Neural crest cell (in vitro differentiated cells): Measurements from ENCODE around the gene OCRL. TPM values are rescaled to one million over a fixed set of nuclear protein-coding genes. Genes with fewer than 3 reads are reported as not detected.

ENCODE experiments used
- DNase-seq: peaks from one replicate; pipeline ENCODE4 v3.0.0; 2021; ENCODE audit warnings: low read depth, mixed read lengths, low spot score
- H3K27ac Mint-ChIP-seq: one replicate; pipeline ENCODE4 v1.8.0; 2021; ENCODE audit warnings: mild to moderate bottlenecking, mixed read lengths; ENCODE audit not compliant: unreplicated experiment
- H3K27me3 Mint-ChIP-seq: 2 replicates; pipeline ENCODE4 v1.8.0; 2021; ENCODE audit warnings: low read depth, mild to moderate bottlenecking, mixed read lengths
- H3K36me3 Mint-ChIP-seq: 2 replicates; pipeline ENCODE4 v1.8.0; 2021; ENCODE audit warnings: low read depth, mild to moderate bottlenecking, mixed read lengths
- H3K4me1 Mint-ChIP-seq: 2 replicates; pipeline ENCODE4 v1.8.0; 2021; ENCODE audit warnings: mixed read lengths
- H3K4me3 Mint-ChIP-seq: one replicate; pipeline ENCODE4 v1.8.0; 2021; ENCODE audit warnings: mild to moderate bottlenecking, mixed read lengths
- H3K9me3 Mint-ChIP-seq: 2 replicates; pipeline ENCODE4 v1.8.0; 2021; ENCODE audit warnings: mixed read lengths
- CTCF ChIP-seq: fragments of 200-600 bp; sonication (generic); conservative IDR thresholded peaks from 2 replicates; pipeline ENCODE4 v1.5.0; 2021; ENCODE audit warnings: antibody characterized with exemption, mild to moderate bottlenecking
- total RNA-seq: library from RNA; stranded (reverse); gene quantifications from 2 replicates; pipeline ENCODE4 v1.2.1, GENCODE V29; 2021

Gene OCRL
- total RNA-seq, 1 donor from 2014 or later, result 41.6 TPM

- no peaks in the 10 kb centered on the region for H3K9me3 Mint-ChIP-seq
- TF ChIP-seq CTCF, result no peak
- no peak for DNase-seq
- peaks cover 30% of the 10 kb centered on the region for H3K36me3 Mint-ChIP-seq
- H3K4me1 Mint-ChIP-seq, result peaks cover 29% of the 10 kb centered on the region
- no peak overlapping the region for H3K27ac Mint-ChIP-seq
- no peaks in the 10 kb centered on the region for H3K27me3 Mint-ChIP-seq
- H3K4me3 Mint-ChIP-seq, result no peak overlapping the region
Measured at GRCh38 chrX:129586446-129586845, 46.4 kb downstream of the OCRL start.

- peak overlapping the region; percentile 51 for H3K27ac Mint-ChIP-seq
- H3K9me3 Mint-ChIP-seq, result no peaks in the 10 kb centered on the region
- no peak for TF ChIP-seq CTCF
- no peak for DNase-seq
- no peaks in the 10 kb centered on the region for H3K27me3 Mint-ChIP-seq
- H3K36me3 Mint-ChIP-seq, result peaks cover 32% of the 10 kb centered on the region
- H3K4me1 Mint-ChIP-seq, result peaks cover 17% of the 10 kb centered on the region
- no peak overlapping the region for H3K4me3 Mint-ChIP-seq
Measured at GRCh38 chrX:129590596-129590995, 50.5 kb downstream of the OCRL start.

GRCh38 chrX:129593137-129593536, 53.1 kb downstream of the OCRL start:
- no peak overlapping the region for H3K27ac Mint-ChIP-seq
- TF ChIP-seq CTCF, result no peak
- peaks cover 14% of the 10 kb centered on the region for H3K4me1 Mint-ChIP-seq
- H3K36me3 Mint-ChIP-seq, result peaks cover 27% of the 10 kb centered on the region
- no peak for DNase-seq
- no peaks in the 10 kb centered on the region for H3K9me3 Mint-ChIP-seq
- no peak overlapping the region for H3K4me3 Mint-ChIP-seq
- H3K27me3 Mint-ChIP-seq, result no peaks in the 10 kb centered on the region

GRCh38 chrX:129594781-129595180, 54.7 kb downstream of the OCRL start:
- no peaks in the 10 kb centered on the region for H3K9me3 Mint-ChIP-seq
- peaks cover 19% of the 10 kb centered on the region for H3K36me3 Mint-ChIP-seq
- TF ChIP-seq CTCF, result no peak
- no peak overlapping the region for H3K4me3 Mint-ChIP-seq
- no peaks in the 10 kb centered on the region for H3K27me3 Mint-ChIP-seq
- peaks cover 12% of the 10 kb centered on the region for H3K4me1 Mint-ChIP-seq
- H3K27ac Mint-ChIP-seq, result no peak overlapping the region
- DNase-seq, result no peak

- Mint-ChIP-seq H3K27ac (no peak overlapping the region), H3K4me3 (no peak overlapping the region), H3K9me3 (no peaks in the 10 kb centered on the region), H3K4me1 (peaks cover 3% of the 10 kb centered on the region), H3K27me3 (no peaks in the 10 kb centered on the region), H3K36me3 (peaks cover 8% of the 10 kb centered on the region)
- no peak for DNase-seq
- no peak for TF ChIP-seq CTCF
Measured at GRCh38 chrX:129596077-129596476, 56.0 kb downstream of the OCRL start.

- Mint-ChIP-seq H3K36me3 (peaks cover 2% of the 10 kb centered on the region), H3K27me3 (no peaks in the 10 kb centered on the region), H3K27ac (no peak overlapping the region), H3K4me3 (no peak overlapping the region), H3K4me1 (peaks cover 11% of the 10 kb centered on the region), H3K9me3 (no peaks in the 10 kb centered on the region)
- no peak for DNase-seq
- TF ChIP-seq CTCF, result no peak
Measured at GRCh38 chrX:129597905-129598304, 57.8 kb downstream of the OCRL start.
